Fibroblast of skin of left biceps (primary cell): Measurements from ENCODE around the gene CSTPP1.

Experiments
- DNase-seq, 2 experiments: peaks; one replicate each; pipeline ENCODE4 v3.0.0-alpha.2; 2013; ENCODE audit warnings: low read depth in 2 of 2

Gene CSTPP1

DNA sequence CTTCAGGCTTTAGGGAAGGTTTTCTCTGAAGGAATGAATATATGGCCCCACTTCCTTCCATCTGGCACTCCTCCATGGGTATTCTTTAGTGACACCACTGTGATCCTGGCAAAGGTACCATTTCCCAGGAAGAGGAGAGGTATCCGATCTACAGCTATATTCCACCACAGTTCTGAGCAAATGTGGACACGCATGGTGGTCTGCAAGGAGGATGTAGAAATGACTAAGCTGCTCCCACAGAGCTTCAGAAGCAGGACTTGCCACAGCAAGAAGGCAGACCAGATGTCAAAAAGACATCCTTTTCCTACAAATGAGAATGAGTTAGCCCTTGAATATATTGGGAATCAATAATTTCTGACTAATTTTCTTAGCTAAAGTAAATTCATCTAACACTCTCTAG lies 194.6 kb downstream of the CSTPP1 start:
- no peak for DNase-seq

- DNase-seq: no peak
These were observed 195.9 kb downstream of the CSTPP1 start for GRCh38 chr11:47132490-47132889.

- no peak for DNase-seq
These were observed 196.4 kb downstream of the CSTPP1 start for GRCh38 chr11:47132981-47133380.

- no peak for DNase-seq
These were observed 199.8 kb downstream of the CSTPP1 start for GRCh38 chr11:47136327-47136726.

DNA sequence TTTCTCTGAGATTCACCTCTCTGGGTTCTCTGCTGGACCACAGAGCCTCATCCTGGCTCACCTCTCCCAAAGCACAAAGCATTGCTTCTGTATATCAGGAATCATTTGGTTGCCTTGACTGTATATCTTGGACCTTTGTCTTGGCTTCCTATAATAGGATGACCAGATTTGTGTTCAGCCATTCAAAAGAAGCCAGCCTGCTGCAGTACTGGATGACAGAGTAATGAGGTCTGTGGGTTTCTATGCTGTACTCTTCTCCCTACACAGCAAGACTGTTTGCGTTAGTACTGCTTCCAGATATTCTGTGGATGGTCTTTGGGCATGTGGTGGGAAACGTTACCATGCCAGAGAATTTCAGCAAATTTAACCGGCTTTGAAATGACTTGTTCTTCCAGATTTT lies 200.4 kb downstream of the CSTPP1 start:
- no peak for DNase-seq

DNA sequence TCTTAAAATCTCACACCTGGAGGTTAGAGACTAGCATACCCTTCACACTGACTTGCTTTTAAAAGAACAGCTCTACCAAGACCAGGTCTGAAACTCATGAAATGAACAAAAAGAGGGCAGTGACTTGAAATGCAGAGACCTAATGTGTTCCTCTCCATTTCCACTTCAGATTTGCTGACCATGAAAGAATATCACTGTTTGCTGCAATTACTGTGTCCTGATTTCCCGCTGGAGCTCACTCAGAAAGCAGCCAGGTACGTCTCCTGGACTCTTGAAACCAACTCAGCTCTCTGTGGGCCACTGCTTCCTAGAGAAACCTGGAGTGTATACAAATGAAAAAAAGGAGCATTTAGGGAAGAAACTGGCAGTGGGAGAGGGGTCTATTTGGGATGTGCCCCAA lies 200.9 kb downstream of the CSTPP1 start:
- DNase-seq: no peak

DNA sequence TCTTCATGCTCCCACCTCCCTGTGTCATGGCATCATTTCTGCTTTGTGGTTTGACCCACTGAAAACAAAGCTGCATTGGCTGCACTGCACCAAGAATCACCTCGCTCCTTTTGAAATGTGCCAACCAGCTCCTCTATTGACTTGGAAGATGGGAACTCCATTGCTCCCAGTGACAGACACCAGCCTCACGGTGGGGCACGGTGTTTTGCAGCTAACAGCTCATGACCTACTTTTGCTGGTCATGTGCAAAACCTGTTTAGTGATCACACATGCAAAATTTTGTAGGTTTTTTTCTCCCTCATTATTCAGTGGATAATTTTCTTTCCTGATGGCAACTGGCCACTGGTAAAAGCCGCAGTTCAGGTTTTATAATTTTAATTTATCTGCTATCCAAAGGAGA lies 203.3 kb downstream of the CSTPP1 start:
- no peak for DNase-seq

DNA sequence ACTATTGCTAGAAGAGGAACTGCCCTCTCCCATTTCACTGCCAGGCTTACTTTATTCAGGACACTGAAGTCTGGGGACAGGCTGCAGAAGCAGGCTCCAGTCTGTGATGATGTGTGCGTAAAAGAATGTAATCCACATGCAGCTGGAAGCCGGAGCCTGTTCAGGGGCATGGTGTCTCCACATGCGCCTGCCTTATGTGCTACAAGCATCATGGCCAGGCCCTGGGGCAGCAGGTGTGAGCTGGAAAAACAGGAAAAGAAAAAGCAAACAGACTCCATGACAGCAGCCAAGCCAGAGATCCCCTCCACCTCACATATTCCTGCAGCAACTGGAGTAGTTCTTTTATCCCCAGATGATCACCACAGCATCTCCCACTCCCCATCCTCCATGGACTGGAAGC lies 206.8 kb downstream of the CSTPP1 start:
- peak; percentile 35 to 48 for DNase-seq

GRCh38 chr11:47144541-47144940 lies 208.0 kb downstream of the CSTPP1 start:
- DNase-seq: no peak

- DNase-seq: no peak
These were observed 210.7 kb downstream of the CSTPP1 start for GRCh38 chr11:47147250-47147649.

GRCh38 chr11:47147681-47148080 lies 211.1 kb downstream of the CSTPP1 start:
- no peak for DNase-seq

DNA sequence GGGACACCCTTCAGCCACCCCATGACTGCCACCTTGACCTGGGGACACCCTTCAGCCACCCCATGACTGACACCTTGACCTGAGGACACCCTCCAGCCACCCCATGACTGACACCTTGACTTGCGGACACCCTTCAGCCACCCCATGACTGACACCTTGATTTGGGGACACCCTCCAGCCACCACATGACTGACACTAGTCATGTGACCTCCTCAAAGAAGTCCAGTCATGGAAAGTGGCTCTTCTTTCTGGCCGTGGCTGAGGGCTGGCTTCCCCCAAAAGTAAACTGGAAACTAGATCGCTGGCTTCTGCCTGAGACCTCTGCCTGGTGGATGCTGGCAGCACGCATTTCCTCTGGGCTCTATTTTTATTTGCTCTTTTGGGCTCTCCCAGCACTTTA lies 211.7 kb downstream of the CSTPP1 start:
- no peak for DNase-seq

- DNase-seq: no peak
These were observed 212.5 kb downstream of the CSTPP1 start for GRCh38 chr11:47148903-47149531.

- no peak for DNase-seq
These were observed 213.2 kb downstream of the CSTPP1 start for GRCh38 chr11:47149782-47150181.

DNA sequence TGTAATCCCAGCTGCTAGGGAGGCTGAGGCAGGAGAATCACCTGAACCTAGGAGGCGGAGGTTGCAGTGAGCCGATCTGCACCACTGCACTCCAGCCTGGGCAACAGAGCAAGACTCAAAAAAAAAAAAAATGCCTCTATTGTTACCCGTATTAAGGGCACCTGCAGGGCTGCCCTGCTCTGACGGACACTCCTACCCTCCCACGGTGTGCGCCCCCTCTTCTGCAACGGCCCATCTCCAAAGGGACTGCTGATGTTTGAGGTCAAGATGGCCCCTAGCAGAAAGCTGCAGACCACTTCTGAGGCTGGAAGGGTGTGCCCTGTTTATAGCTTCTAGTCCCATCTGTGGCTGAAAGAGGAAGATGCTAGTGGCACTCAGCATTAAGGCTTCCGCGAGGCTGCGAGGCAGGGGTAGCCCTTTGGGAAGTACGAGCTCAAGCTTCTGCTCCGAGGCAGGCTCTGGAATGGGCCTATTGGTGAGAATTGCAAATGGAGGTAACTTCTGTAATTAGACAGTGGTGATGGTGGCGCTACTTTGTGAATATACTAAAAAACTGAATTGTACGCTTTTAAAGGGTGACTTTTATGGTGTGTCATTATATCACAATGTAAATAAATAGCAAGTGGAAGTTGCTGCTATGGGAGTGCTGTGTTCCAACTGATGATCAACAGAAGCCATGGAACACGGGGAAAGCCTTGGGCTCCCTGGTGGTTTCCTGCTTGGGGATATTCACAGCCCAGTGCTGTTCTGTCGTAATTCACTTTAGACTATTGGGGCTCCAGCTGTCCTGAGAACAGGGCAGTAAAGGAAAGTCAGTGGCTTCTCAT lies 215.8 kb downstream of the CSTPP1 start:
- no peak for DNase-seq

DNA sequence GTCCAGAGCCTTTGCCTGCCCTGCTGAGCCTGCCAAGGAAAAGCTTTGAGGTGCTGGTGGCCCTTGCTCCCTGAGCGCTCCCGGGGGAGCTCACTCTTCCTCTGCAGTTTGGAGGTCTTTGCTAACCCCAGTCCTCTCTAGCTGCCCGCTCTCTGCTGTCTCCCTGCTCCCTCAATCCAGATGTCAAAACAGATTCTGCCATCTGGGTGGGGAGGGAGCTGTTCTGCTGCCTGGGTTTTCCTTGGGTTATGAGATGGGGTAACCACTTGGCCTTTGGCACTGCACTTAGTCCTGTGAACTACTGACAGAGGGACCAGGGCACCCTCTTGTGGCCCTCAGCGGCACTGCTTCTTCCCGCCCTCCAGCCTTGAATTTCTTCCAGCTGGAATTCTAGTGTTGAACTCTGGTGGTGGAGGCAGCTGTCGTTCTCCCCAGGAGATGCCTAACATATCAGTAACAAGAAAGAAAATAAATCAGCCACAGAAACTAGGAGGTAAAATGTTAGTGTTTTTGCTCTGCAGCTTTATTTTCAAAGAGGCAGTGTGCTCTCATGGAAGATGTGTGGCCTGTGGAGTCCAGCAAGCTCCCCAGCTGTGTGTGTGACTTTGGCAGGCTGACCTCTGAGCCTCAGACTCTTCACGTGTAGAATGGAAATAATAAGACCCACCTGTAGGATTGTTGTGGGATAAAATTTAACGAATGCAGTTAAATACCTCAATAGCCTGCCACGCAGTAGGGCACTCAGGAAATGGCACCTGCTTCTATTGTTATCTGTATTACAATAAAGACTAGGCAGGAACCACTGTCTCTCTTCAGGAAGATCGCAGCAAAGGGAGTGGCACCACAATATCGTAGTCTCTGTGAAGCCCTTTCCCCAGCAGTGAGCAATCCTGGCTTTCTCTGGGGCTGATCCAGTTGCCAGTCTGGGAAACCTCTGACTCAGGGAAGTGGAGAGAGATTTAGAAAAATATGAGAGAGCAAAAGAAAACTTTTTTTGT lies 216.7 kb downstream of the CSTPP1 start:
- peak; percentile 41 to 47 for DNase-seq

DNA sequence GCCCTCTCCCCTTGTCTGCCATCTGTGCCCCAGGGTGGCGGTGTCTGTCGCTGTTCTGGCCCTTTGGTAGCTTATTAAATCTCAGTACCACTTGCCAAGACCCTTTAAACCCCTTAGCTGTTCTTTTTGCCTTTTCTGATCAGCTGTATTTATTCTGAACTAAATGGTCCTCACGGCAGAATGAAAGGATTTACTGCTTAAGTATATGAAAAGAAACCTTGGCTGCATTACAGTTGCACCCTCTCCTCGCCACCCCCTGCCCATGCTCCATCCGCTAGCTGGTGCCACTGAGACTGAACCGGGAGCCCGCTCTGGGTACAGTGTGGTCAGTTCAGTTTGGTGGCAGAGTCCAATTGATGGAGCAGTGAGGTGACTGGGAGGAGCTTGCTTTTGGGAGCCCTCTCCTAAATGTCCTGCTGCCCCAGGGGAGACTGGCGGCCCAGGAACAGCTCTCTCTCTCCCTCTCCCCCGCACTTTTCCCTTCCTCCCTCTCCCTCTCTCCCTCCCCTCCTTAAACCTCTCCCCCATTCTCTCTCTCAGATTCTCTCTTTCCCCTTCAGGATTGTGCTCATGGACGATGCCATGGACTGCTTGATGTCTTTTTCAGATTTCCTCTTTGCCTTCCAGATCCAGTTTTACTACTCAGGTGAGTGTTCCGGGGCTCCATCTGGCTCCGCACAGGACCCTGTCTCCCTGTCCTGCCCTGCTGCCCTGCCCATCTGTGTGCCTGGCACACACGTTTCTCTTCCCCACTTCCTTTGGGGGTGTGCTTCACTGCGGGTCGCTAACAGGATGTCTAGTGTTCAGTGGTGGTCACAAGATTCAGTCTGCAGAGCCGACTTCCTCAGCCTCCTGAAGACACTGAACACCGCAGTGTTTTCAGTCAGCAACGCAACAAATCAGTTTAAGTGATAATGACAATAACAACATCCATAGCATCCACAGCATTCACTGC lies 218.3 kb downstream of the CSTPP1 start:
- no peak for DNase-seq

DNA sequence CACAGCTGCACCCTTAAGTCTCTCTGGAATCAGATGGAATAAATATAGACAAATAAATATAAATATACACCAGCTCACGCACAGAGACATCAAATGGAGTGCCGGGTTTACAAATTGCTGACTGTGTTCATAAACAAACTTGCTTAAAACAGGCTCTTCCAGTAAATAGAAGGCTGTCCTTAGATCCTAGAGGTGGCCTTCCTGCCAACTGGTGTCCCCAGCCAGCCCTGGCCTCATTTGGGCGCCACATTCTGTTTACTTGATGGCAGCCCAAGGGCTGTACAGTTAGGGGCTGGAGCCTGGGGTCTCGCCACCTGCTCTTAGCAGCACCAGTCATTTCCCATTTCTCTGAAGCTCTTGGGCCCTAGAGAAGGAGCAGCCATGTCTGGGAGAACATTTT lies 219.3 kb downstream of the CSTPP1 start:
- no peak for DNase-seq

DNA sequence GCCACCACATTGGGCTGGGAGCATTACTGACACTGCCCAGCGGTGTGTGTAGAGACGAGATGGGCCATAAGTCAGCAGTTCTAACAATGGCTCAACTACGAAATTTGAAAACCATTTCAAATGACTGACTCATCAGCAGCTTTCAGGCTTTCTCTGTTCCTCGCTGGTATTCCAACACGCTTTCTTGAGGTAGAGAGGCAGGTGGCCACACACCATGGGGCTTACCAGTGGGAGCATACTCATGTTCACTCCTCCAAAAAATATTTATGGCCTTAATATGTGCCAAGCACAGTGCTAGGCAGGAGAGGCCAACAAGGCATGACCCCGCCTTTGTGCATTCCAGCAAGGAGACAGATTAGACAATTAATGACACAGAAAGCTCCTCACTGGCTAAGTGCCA lies 219.8 kb downstream of the CSTPP1 start:
- no peak for DNase-seq

- no peak for DNase-seq
These were observed 220.4 kb downstream of the CSTPP1 start for GRCh38 chr11:47156951-47157350.

DNA sequence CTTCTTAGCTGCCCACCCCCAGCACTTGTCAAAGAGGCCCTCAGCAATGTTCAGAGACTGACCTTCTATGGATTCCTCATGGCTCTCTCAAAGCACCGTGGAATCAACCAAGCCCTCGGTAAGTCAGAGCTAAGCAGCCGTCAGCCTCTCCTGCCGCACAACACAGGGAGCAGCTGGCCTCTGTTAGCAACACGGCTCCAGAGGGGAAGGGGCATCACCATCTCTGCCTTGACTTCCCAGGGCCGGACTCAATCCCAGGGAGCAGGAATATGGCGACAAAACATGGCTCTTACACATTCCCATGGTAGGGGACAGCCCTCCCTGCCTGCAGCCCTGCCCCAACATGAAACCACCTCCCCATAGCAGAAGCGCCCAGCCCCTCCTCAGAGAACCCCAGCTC lies 221.2 kb downstream of the CSTPP1 start:
- no peak for DNase-seq
